GM19240 (cell line): ENCODE measurements around the gene TWF1.
"Not testable (repeated sequence)": the region's sequence is repeated elsewhere in the genome, so short reads cannot be mapped to it uniquely, and the experiment has no call there.

ENCODE experiments used
- DNase-seq: peaks from one replicate; pipeline ENCODE4 v3.0.0; 2011; ENCODE audit warnings: low spot score; ENCODE audit not compliant: insufficient read length

Gene TWF1

DNA sequence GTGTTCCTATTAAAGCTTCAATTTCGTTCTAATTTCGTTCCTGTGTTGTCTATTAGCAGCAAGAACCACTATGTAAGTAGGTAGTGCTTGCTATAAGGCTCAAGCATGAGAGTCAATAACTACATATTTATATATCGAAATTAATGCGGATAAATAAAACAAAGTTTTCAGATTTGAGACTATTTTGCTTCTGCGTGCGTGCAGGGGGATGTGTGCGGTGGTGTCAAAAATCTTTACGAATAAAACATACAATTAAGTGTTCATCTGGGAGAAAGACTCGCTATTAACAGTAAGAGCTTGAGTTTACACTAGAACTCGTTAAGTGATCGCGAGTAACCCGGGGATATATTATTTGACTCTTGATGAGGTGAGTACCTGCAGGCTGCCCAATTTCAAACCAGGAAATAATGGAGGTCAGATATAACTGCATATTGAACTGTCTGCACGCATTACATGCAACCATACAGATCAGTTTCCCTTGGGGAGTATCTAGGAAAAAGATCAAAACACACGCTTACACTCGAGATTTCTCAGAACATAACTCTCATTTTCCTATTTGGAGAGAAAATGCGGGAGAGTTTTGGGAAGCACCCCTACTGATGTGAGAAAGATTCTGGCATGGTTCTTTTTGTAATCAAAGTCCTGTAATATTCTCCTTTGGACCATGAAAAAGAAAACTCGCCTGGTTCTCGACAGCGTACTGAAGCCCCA lies 813 bp downstream of the TWF1 start:
- DNase-seq, result no peak

GRCh38 chr12:43797561-43798217 lies 8.4 kb downstream of the TWF1 start:
- no peak for DNase-seq

- no peak for DNase-seq
These were observed 10.3 kb downstream of the TWF1 start for GRCh38 chr12:43795716-43796280.

- DNase-seq, result no peak
These were observed 16.2 kb downstream of the TWF1 start for GRCh38 chr12:43789941-43790340.

DNA sequence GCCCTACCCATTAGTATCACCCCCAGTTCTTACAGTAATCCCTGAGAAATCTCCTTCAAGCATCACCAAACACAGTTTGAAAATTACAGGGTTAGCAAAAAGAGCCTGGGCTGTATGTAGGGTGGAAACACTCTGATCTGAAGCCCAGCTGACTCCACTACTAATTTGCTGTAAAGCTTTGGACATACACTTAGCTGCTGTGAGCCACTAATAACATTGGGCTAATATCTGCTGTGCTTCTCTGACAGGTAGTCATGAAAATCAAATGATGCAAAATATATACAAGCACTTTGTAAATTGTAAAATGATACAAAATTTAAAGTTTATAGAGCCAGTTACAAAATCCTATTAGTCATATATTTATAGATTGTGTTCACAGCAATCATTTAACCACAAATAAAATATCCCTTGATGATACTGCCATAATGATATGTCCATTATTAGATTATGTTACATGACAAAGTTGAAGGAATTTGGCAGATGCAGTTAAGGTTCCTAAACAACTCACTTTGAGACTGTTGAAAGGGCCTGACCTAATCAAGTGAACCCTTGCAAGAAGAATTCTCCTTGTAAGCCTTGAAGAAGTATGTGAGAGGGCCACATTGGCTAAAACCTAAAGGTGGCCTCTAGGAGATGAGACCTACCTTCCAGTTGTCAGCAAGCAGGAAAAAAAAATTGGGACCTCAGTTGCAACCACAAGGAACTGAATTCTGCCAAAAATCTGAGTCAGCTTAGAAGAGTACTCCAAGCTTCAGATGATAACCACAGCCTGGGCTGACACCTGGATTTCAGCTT lies 19.0 kb downstream of the TWF1 start:
- no peak for DNase-seq

- no peak for DNase-seq
These were observed 29.6 kb downstream of the TWF1 start for GRCh38 chr12:43776498-43776897.

- DNase-seq, result no peak
These were observed 39.8 kb downstream of the TWF1 start for GRCh38 chr12:43766291-43766690.

DNA sequence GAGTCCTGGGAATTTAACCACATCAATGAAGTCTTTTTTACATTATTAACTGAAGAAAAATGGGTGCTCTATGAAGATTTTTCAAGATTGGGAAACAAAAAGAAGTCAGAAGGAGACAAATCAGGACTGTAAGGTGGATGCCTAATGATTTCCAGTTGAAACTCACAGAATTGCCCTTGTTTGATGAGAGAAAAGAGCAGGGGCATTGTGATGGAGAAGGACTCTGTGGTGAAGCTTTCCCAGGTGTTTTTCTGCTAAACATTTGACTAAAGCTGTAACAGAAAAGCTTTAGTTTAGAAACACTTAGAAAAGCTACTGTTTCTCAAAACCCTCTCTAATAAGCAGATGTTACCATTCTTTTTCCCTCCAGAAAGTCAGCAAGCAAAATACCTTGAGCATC lies 41.6 kb downstream of the TWF1 start:
- DNase-seq, result no peak

GRCh38 chr12:43763769-43764168 lies 42.3 kb downstream of the TWF1 start:
- DNase-seq, result no peak

DNA sequence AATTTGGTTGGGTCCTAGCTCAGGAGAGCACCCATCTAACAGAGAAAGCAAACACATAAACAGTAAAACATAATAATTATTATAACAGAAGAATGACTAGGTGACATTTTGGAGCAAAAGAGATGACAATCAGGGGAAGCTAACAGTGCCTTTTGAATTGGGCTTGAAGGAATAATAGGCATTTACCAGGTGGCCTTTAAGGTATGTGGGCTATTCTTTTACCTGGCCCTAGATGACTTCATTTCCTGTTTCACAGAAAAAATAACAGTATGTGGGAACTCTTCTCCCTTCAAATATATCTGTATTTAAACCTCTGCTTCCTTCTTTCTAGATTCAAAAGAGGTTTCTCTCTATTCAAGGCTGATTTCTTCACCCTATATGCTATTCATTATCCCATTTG lies 43.5 kb downstream of the TWF1 start:
- no peak for DNase-seq

GRCh38 chr12:43761500-43761899 lies 44.6 kb downstream of the TWF1 start:
- DNase-seq, result no peak

- DNase-seq, result no peak
These were observed 45.7 kb downstream of the TWF1 start for GRCh38 chr12:43760396-43760795.

- DNase-seq, result peak; percentile 62
These were observed 47.2 kb downstream of the TWF1 start, which contains the start of the genes IRAK4 and PUS7L for GRCh38 chr12:43758728-43759563. Gene IRAK4, plus strand, starts transcription at chr12:43758951. Its CDS starts 9,161 bp downstream, at chr12:43768112. Gene PUS7L, minus strand, starts transcription at chr12:43758790. Its CDS starts 3,545 bp downstream, at chr12:43755245.

DNA sequence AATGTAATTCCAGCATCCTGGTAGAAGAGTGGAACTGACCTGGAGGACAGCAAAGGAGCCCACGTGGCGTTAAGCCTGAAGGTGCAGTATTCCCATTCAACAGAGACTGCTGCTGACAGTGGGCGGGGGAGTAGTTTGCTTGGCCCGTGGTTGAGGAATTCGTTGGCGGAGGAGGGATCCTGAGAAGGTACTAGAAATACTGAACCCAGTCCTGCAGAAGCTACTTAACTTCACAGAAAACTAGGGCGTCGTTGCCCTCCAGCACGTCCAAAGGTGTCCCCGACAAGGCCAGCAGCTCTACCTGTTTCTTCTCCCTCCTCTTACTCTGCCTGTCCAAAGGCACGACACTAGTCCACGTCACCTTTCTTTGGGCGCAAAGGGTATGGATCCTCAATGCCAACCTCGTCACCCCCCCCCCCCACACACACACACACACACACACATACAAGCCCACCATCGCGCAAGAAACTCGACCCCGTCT lies 47.8 kb downstream of the TWF1 start:
- no peak for DNase-seq

DNA sequence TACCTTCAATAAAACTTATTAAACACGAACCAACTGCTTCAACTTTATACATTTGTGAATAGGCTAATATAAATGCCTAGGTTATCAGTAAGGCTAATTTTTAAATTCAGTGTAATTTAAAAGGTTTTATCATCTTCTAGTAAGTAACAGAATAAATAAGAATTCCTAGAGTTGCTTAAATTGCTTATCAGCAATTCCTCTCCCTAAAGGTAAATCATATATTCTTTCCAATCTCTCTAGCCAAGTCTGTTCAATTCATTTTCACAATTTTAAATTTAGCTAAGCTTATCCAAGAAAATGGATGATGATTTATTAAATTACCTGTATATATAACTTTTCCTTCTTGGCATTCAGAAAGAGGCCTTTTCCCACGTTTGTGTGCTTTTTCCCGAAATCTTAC lies 52.1 kb downstream of the TWF1 start:
- no peak for DNase-seq

DNA sequence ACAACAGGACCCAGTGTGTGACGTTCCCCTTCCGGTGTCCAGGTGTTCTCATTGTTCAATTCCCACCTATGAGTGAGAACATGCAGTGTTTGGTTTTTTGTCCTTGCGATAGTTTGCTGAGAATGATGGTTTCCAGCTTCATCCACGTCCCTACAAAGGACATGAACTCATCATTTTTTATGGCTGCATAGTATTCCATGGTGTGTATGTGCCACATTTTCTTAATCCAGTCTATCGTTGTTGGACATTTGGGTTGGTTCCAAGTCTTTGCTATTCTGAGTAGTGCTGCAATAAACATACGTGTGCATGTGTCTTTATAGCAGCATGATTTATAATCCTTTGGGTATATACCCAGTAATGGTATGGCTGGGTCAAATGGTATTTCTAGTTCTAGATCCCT lies 54.8 kb downstream of the TWF1 start:
- not testable (repeated sequence) for DNase-seq

DNA sequence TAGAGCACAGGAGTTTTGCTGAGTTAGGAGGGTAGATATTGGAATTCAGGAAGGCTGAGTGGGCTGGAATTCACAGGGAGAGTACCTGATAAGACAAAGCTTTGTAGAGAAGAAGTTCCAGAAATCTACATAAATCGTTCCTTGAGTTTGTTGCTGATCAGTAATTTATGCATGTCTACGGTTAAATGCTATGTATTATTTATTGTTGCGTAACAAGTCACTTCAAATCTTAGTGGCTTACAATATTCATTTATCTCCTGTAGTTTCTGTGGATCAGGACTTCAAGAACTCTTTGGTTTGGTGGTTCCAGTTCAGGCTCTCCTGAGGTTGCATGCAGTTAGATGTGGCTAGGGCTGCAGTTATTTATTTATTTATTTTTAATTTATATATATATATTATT lies 55.3 kb downstream of the TWF1 start:
- DNase-seq, result no peak

- no peak for DNase-seq
These were observed 57.1 kb downstream of the TWF1 start for GRCh38 chr12:43749016-43749415.

- DNase-seq, result no peak
These were observed 61.3 kb downstream of the TWF1 start for GRCh38 chr12:43744826-43745225.
